IMR-90 (cell line): ENCODE results near the gene ACYP2. TPM values are rescaled to one million over a fixed set of nuclear protein-coding genes. Genes with fewer than 3 reads are reported as not detected.
A peak's percentile ranks its signal among the peaks of the same experiment; 100 is the strongest.

Source experiments
- ATAC-seq: fragments of 200-7000 bp; cut with Tn5 transposase; 2 replicates; pipeline ENCODE4 v1.9.1; 2020; ENCODE audit warnings: low read depth, mild to moderate bottlenecking, moderate library complexity
- BruUV-seq: library from RNA; stranded (reverse); fragments of 400-500 nt; replicated peaks from 2 replicates; lab custom pipeline; 2021; lab: Mats Ljungman, UMichigan
- CTCF ChIA-PET: fragments of 300-600 bp; formaldehyde crosslinking; extraction: SDS; loops from one replicate; lab custom pipeline; 2021; ENCODE audit warnings: antibody characterized with exemption; lab: Yijun Ruan, JAX
- POLR2A ChIA-PET: fragments of 300-600 bp; sonication (Branson Sonifier 250); formaldehyde crosslinking; loops from one replicate; lab custom pipeline; 2022; ENCODE audit warnings: antibody characterized with exemption; ENCODE audit not compliant: unreplicated experiment; lab: Charles Lee
- DNase-seq: peaks from one replicate; pipeline ENCODE4 v3.0.0; 2013
- H2AFZ ChIP-seq: replicated peaks from 2 replicates; pipeline ENCODE3; 2013; ENCODE audit warnings: low read length, mild to moderate bottlenecking; ENCODE audit not compliant: poor library complexity
- H2AK5ac ChIP-seq: 2 replicates; pipeline ENCODE4 v1.6.1; 2013; ENCODE audit warnings: low read depth, low read length, inconsistent platforms
- H2AK9ac ChIP-seq: replicated peaks from 2 replicates; pipeline ENCODE3; 2013; ENCODE audit warnings: mild to moderate bottlenecking, low read depth, low read length, moderate library complexity; ENCODE audit not compliant: poor library complexity
- H2BK120ac ChIP-seq: 2 replicates; pipeline ENCODE4 v1.6.1; 2013; ENCODE audit warnings: low read depth, low read length, inconsistent platforms
- H2BK15ac ChIP-seq: 3 replicates; pipeline ENCODE4 v1.6.1; 2013; ENCODE audit warnings: low read depth, low read length, inconsistent platforms
- H2BK20ac ChIP-seq: 2 replicates; pipeline ENCODE4 v1.6.1; 2013; ENCODE audit warnings: low read depth, mild to moderate bottlenecking, inconsistent platforms, low read length, moderate library complexity
- H2BK5ac ChIP-seq: 2 replicates; pipeline ENCODE4 v1.6.1; 2013; ENCODE audit warnings: mild to moderate bottlenecking, low read depth, low read length, inconsistent platforms; ENCODE audit not compliant: poor library complexity, severe bottlenecking
- H3K14ac ChIP-seq: replicated peaks from 2 replicates; pipeline ENCODE4 v1.6.1; 2013; ENCODE audit warnings: low read depth, low read length, inconsistent platforms
- H3K18ac ChIP-seq: 2 replicates; pipeline ENCODE4 v1.6.1; 2013; ENCODE audit warnings: low read depth, low read length, control low read depth
- H3K23ac ChIP-seq: 2 replicates; pipeline ENCODE4 v1.6.1; 2013; ENCODE audit warnings: low read depth, low read length, inconsistent platforms
- H3K27ac ChIP-seq: 2 replicates; pipeline ENCODE4 v1.5.1; 2013; ENCODE audit warnings: mild to moderate bottlenecking, control low read depth, low read length; ENCODE audit not compliant: insufficient read depth
- H3K27me3 ChIP-seq: 2 replicates; pipeline ENCODE4 v1.6.1; 2013; ENCODE audit warnings: low read length; ENCODE audit not compliant: control insufficient read depth, insufficient read depth
- H3K36me3 ChIP-seq: 2 replicates; pipeline ENCODE4 v1.6.1; 2013; ENCODE audit warnings: low read length, mixed read lengths; ENCODE audit not compliant: control insufficient read depth, insufficient read depth
- H3K4ac ChIP-seq: 2 replicates; pipeline ENCODE4 v1.6.1; 2013; ENCODE audit warnings: low read depth, low read length, inconsistent platforms
- H3K4me1 ChIP-seq: 2 replicates; pipeline ENCODE4 v1.6.1; 2013; ENCODE audit warnings: low read length, mixed read lengths; ENCODE audit not compliant: control insufficient read depth, insufficient read depth
- H3K4me2 ChIP-seq: 2 replicates; pipeline ENCODE4 v1.6.1; 2013; ENCODE audit warnings: low read depth, mild to moderate bottlenecking, control low read depth, low read length, moderate library complexity
- H3K4me3 ChIP-seq: 2 replicates; pipeline ENCODE4 v1.5.1; 2013; ENCODE audit warnings: low read depth, mild to moderate bottlenecking, control low read depth, low read length, moderate library complexity; ENCODE audit not compliant: insufficient read depth
- H3K56ac ChIP-seq: 2 replicates; pipeline ENCODE4 v1.6.1; 2013; ENCODE audit warnings: low read length, inconsistent platforms; ENCODE audit not compliant: insufficient read depth; ENCODE audit errors: extremely low read depth
- H3K79me1 ChIP-seq, 2 experiments: 2 replicates each; pipeline ENCODE4 v1.6.1; 2013; ENCODE audit warnings: low read length in 2 of 2, inconsistent platforms in 1 of 2, low read depth in 1 of 2
- H3K9ac ChIP-seq: 2 replicates; pipeline ENCODE4 v1.6.1; 2013; ENCODE audit warnings: low read depth, low read length, control low read depth
- H3K9me1 ChIP-seq: 2 replicates; pipeline ENCODE4 v1.6.1; 2013; ENCODE audit warnings: low read length, inconsistent platforms; ENCODE audit not compliant: insufficient read depth
- H3K9me3 ChIP-seq: 2 replicates; pipeline ENCODE4 v1.6.1; 2013; ENCODE audit warnings: low read length; ENCODE audit not compliant: control insufficient read depth, insufficient read depth
- H4K20me1 ChIP-seq: 2 replicates; pipeline ENCODE4 v1.6.1; 2013; ENCODE audit warnings: low read length, inconsistent platforms; ENCODE audit not compliant: insufficient read depth
- H4K5ac ChIP-seq: 2 replicates; pipeline ENCODE4 v1.6.1; 2013; ENCODE audit warnings: mild to moderate bottlenecking, low read depth, low read length, control low read depth
- H4K8ac ChIP-seq, 2 experiments: 2 replicates each; pipeline ENCODE4 v1.6.1; 2013; ENCODE audit warnings: low read depth in 2 of 2, low read length in 2 of 2, control low read depth in 1 of 2, inconsistent platforms in 1 of 2
- H4K91ac ChIP-seq: 2 replicates; pipeline ENCODE4 v1.6.1; 2013; ENCODE audit warnings: low read depth, low read length, inconsistent platforms; ENCODE audit not compliant: insufficient read depth
- BHLHE40 ChIP-seq: fragments of 150-350 bp; IDR thresholded peaks from 2 replicates; pipeline ENCODE4 v1.6.1; 2016; ENCODE audit warnings: mild to moderate bottlenecking, low read depth, low read length
- CEBPB ChIP-seq: IDR thresholded peaks from 2 replicates; pipeline ENCODE4 v1.6.1; 2012; ENCODE audit warnings: low read depth, low read length, improper control_type of control experiment
- CHD1 ChIP-seq: IDR thresholded peaks from 2 replicates; pipeline ENCODE4 v1.6.1; 2012; ENCODE audit warnings: low read depth, low read length, improper control_type of control experiment
- FOS ChIP-seq: fragments of 150-350 bp; IDR thresholded peaks from 2 replicates; pipeline ENCODE4 v1.6.1; 2016; ENCODE audit warnings: low read depth, low read length
- MAFK ChIP-seq: IDR thresholded peaks from 2 replicates; pipeline ENCODE4 v1.6.1; 2012; ENCODE audit warnings: low read depth, low read length, improper control_type of control experiment
- MAZ ChIP-seq: IDR thresholded peaks from 2 replicates; pipeline ENCODE4 v1.6.1; 2012; ENCODE audit warnings: low read depth, mild to moderate bottlenecking, low read length, improper control_type of control experiment, moderate library complexity, borderline replicate concordance
- MXI1 ChIP-seq: IDR thresholded peaks from 2 replicates; pipeline ENCODE4 v1.6.1; 2012; ENCODE audit warnings: low read depth, mild to moderate bottlenecking, low read length, moderate library complexity, borderline replicate concordance
- NFE2L2 ChIP-seq: fragments of 150-350 bp; IDR thresholded peaks from 2 replicates; pipeline ENCODE4 v1.6.1; 2016; ENCODE audit warnings: low read depth, mild to moderate bottlenecking, low read length
- POLR2A ChIP-seq: IDR thresholded peaks from 2 replicates; pipeline ENCODE4 v1.6.1; 2012; ENCODE audit warnings: mild to moderate bottlenecking, low read depth, low read length
- RAD21 ChIP-seq: IDR thresholded peaks from 2 replicates; pipeline ENCODE4 v1.6.1; 2012; ENCODE audit warnings: low read length, improper control_type of control experiment
- RCOR1 ChIP-seq: IDR thresholded peaks from 2 replicates; pipeline ENCODE4 v1.6.1; 2012; ENCODE audit warnings: mild to moderate bottlenecking, low read length, improper control_type of control experiment; ENCODE audit not compliant: insufficient replicate concordance
- RFX5 ChIP-seq: IDR thresholded peaks from 2 replicates; pipeline ENCODE4 v1.8.0; 2012; ENCODE audit warnings: low read depth, mild to moderate bottlenecking, low read length, moderate library complexity
- SMC3 ChIP-seq: fragments of 150-350 bp; IDR thresholded peaks from 2 replicates; pipeline ENCODE4 v1.6.1; 2016; ENCODE audit warnings: low read depth, mild to moderate bottlenecking, antibody characterized with exemption, low read length, moderate library complexity
- WGBS, 2 experiments: methylation state at CpG; one replicate each; pipeline versions ENCODE4 v1.1.5 to v1.1.7; 2013; ENCODE audit warnings: missing lambda C conversion rate in 2 of 2; ENCODE audit not compliant: insufficient read length in 1 of 2; ENCODE audit errors: extremely low coverage in 2 of 2; 5-methylcytosine and 5-hydroxymethylcytosine counted together
- dilution Hi-C: fragments of 300-500 bp; cut with HindIII; formaldehyde crosslinking; loops from one replicate; pipeline ENCODE4 v1.14.3; 2018; ENCODE audit warnings: low sequenced_read_pairs; ENCODE audit not compliant: unreplicated experiment
- in situ Hi-C: fragments of 300-500 bp; cut with MboI; formaldehyde crosslinking; loops from 3 replicates; pipeline ENCODE4 v1.14.3; 2019; ENCODE audit warnings: low sequenced_read_pairs, inconsistent platforms, mixed read lengths
- intact Hi-C: fragments of 100-400 bp; cut with micrococcal nuclease; formaldehyde crosslinking; loops from 2 replicates; pipeline ENCODE4 v1.10.0; 2022
- polyA plus RNA-seq, 3 experiments: library from polyadenylated mRNA; depleted of rRNA; stranded (reverse); fragments of >200 nt; gene quantifications; 2 replicates each; pipeline ENCODE4 v1.2.3, GENCODE V29; 2012; ENCODE audit warnings: low replicate concordance in 1 of 3
- total RNA-seq: library from RNA; depleted of rRNA; stranded (reverse); fragments of >200 nt; gene quantifications from 2 replicates; pipeline ENCODE4 v1.2.3, GENCODE V29; 2012
- TF ChIP-seq, protein P1 (sequence below): conservative IDR thresholded peaks from 2 replicates; pipeline ENCODE4 v1.5.1; 2012; ENCODE audit warnings: mild to moderate bottlenecking, low read depth, low read length, improper control_type of control experiment
- TF ChIP-seq, protein P2 (sequence below): fragments of 150-350 bp; IDR thresholded peaks from 2 replicates; pipeline ENCODE4 v1.6.1; 2016; ENCODE audit warnings: low read depth, mild to moderate bottlenecking, low read length, moderate library complexity, borderline replicate concordance
- TF ChIP-seq, protein P3 (sequence below): fragments of 150-350 bp; IDR thresholded peaks from 2 replicates; pipeline ENCODE4 v1.6.1; 2017; ENCODE audit warnings: mild to moderate bottlenecking, antibody characterized with exemption, low read length, low read depth

The ACYP2 gene
- total and polyA plus RNA-seq, 2 of the 4 experiments (the other 2 are of a cell fraction), result 3.9 to 7.4 TPM

DNA sequence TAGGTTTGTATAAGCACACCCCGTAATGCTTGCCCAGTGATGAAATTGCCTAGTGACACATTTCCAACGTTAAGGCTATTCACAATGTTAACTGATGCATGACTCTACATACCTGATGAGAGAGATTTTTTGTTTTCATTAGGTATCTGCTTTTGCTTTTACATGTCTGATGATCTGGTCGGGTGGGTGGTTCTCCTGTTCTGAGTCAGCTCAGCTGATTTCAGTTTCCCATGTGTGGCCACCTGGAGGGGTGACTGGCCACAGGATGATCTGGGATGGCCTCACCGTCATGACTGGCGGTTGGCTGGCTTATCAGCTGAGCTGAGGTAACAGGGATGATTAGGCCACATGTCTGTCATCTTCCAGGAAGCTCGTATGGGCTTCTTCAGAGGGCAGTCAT, 33.8 kb upstream of the ACYP2 start:
- Histone ChIP-seq H3K56ac (no peak overlapping the region), H4K20me1 (no peaks in the 10 kb centered on the region), H3K14ac (no peak overlapping the region), H3K23ac (no peak overlapping the region), H3K9me3 (no peaks in the 10 kb centered on the region), H3K4me3 (no peak overlapping the region), H3K4me2 (no peak overlapping the region), H4K5ac (no peak overlapping the region), H2BK120ac (no peak overlapping the region), H4K8ac (no peak overlapping the region), H3K9ac (no peak overlapping the region), H2BK15ac (no peak overlapping the region), H2AK9ac (no peak overlapping the region), H3K27me3 (no peaks in the 10 kb centered on the region), H3K9me1 (peaks cover 4% of the 10 kb centered on the region; the same call in 1 of the 2 replicates), H2BK20ac (no peak overlapping the region), H3K18ac (no peak overlapping the region), H2AK5ac (no peak overlapping the region), H3K27ac (no peak overlapping the region), H3K4ac (no peak overlapping the region), H2AFZ (no peak overlapping the region), H2BK5ac (no peak overlapping the region), H4K91ac (no peak overlapping the region), H3K36me3 (no peaks in the 10 kb centered on the region), H3K4me1 (peaks cover 3% of the 10 kb centered on the region), H3K79me1 (no peaks in the 10 kb centered on the region)
- in situ Hi-C loops (no loop called here), dilution Hi-C loops (no loop called here), intact Hi-C loops (no loop called here)
- no peak for TF ChIP-seq RAD21
- no peak for TF ChIP-seq MXI1
- TF ChIP-seq FOS, result no peak
- TF ChIP-seq RCOR1, result no peak
- TF ChIP-seq, protein P1, sequence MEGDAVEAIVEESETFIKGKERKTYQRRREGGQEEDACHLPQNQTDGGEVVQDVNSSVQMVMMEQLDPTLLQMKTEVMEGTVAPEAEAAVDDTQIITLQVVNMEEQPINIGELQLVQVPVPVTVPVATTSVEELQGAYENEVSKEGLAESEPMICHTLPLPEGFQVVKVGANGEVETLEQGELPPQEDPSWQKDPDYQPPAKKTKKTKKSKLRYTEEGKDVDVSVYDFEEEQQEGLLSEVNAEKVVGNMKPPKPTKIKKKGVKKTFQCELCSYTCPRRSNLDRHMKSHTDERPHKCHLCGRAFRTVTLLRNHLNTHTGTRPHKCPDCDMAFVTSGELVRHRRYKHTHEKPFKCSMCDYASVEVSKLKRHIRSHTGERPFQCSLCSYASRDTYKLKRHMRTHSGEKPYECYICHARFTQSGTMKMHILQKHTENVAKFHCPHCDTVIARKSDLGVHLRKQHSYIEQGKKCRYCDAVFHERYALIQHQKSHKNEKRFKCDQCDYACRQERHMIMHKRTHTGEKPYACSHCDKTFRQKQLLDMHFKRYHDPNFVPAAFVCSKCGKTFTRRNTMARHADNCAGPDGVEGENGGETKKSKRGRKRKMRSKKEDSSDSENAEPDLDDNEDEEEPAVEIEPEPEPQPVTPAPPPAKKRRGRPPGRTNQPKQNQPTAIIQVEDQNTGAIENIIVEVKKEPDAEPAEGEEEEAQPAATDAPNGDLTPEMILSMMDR, result no peak
- no peak for TF ChIP-seq CHD1
- TF ChIP-seq, protein P2, sequence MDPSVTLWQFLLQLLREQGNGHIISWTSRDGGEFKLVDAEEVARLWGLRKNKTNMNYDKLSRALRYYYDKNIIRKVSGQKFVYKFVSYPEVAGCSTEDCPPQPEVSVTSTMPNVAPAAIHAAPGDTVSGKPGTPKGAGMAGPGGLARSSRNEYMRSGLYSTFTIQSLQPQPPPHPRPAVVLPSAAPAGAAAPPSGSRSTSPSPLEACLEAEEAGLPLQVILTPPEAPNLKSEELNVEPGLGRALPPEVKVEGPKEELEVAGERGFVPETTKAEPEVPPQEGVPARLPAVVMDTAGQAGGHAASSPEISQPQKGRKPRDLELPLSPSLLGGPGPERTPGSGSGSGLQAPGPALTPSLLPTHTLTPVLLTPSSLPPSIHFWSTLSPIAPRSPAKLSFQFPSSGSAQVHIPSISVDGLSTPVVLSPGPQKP, result no peak
- TF ChIP-seq NFE2L2, result no peak
- TF ChIP-seq POLR2A, result no peak
- TF ChIP-seq BHLHE40, result no peak
- TF ChIP-seq MAFK, result no peak
- TF ChIP-seq SMC3, result no peak
- no peak for TF ChIP-seq MAZ
- TF ChIP-seq, protein P3, sequence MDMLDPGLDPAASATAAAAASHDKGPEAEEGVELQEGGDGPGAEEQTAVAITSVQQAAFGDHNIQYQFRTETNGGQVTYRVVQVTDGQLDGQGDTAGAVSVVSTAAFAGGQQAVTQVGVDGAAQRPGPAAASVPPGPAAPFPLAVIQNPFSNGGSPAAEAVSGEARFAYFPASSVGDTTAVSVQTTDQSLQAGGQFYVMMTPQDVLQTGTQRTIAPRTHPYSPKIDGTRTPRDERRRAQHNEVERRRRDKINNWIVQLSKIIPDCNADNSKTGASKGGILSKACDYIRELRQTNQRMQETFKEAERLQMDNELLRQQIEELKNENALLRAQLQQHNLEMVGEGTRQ, result no peak
- TF ChIP-seq RFX5, result no peak
- no peak for TF ChIP-seq CEBPB
- no TSS peak for BruUV-seq
- POLR2A ChIA-PET, result no interaction called here
- DNase-seq (peak; percentile 57), ATAC-seq (no peak)
- 89% methylated on average over 3 of the region's 6 CpGs; no CpG with 5 or more reads in 1 of the 2 experiments for WGBS, 2 experiments
- CTCF ChIA-PET, result no interaction called here
